ENCODE data around the gene TAC3. TPM values are rescaled to one million over a fixed set of nuclear protein-coding genes. Genes with fewer than 3 reads are reported as not detected.

Gene TAC3
- total RNA-seq, 1 experiment from 2014 or later, result 6.2 TPM

- H3K9ac ChIP-seq (ENCODE audit: extremely low read depth, insufficient read length, low read length), result no peak overlapping the region
- H2BK5ac ChIP-seq (ENCODE audit: insufficient read length, low read length), result no peak overlapping the region
- no peaks in the 10 kb centered on the region for H3K27me3 ChIP-seq (ENCODE audit: insufficient read depth, low read length)
- no peak overlapping the region for H4K8ac ChIP-seq (replicated peaks; ENCODE audit: insufficient read length, low read depth, low read length)
- no peak overlapping the region for H3K4ac ChIP-seq (ENCODE audit: low read depth, low read length)
- no peaks in the 10 kb centered on the region for H3K79me2 ChIP-seq (ENCODE audit: insufficient read depth, low read length)
- no peaks in the 10 kb centered on the region for H3K79me1 ChIP-seq (ENCODE audit: insufficient read depth, low read depth, low read length, poor library complexity, severe bottlenecking)
- H2BK20ac ChIP-seq (ENCODE audit: low read depth, low read length, poor library complexity, severe bottlenecking), result no peak overlapping the region
- Mint-ChIP-seq H3K4me3 (no peak overlapping the region), H3K36me3 (ENCODE audit: insufficient read depth in 1 of 3, low read depth in 3 of 3) (peaks cover 33 to 77% (median 63%) of the 10 kb centered on the region in 3 experiments; a peak in 6 of 7 replicates), H3K27ac (no peak overlapping the region), H3K4me1 (no peaks in the 10 kb centered on the region), H3K27me3 (ENCODE audit: low read depth) (no peaks in the 10 kb centered on the region), H3K9me3 (no peaks in the 10 kb centered on the region)
- no peak overlapping the region for H2BK15ac ChIP-seq (ENCODE audit: low read depth, low read length)
- H3K14ac ChIP-seq (ENCODE audit: insufficient read depth, low read length), result no peak overlapping the region
- H3T11ph ChIP-seq (ENCODE audit: low read length), result no peak overlapping the region
- no peak overlapping the region for H4K5ac ChIP-seq (ENCODE audit: insufficient read length, low read depth, low read length)
- H3K23ac ChIP-seq (ENCODE audit: insufficient read length, low read depth, low read length), result no peak overlapping the region
- no peak overlapping the region for H4K91ac ChIP-seq (ENCODE audit: insufficient read length, low read depth, low read length)
- H3K4me2 ChIP-seq (ENCODE audit: insufficient read depth, insufficient read length, low read length), result no peak overlapping the region
- no peak overlapping the region for H3K18ac ChIP-seq (ENCODE audit: insufficient read length, low read depth, low read length)
- no peak overlapping the region for H3K56ac ChIP-seq (ENCODE audit: insufficient read length, low read depth, low read length)
- H3K9me3 ChIP-seq (ENCODE audit: control insufficient read depth, low read depth, low read length), result no peaks in the 10 kb centered on the region
- H2AK5ac ChIP-seq (ENCODE audit: insufficient read length, low read length), result no peak overlapping the region
- no CpG with 5 or more reads among the region's 1 CpG for WGBS (ENCODE audit: extremely low coverage, insufficient read length, low lambda C conversion rate)
- no peak for DNase-seq
- no peaks in the 10 kb centered on the region for H3K23me2 ChIP-seq (ENCODE audit: insufficient read length, low read depth, low read length, poor library complexity, severe bottlenecking)
- no peaks in the 10 kb centered on the region for H3K4me1 ChIP-seq (ENCODE audit: insufficient read depth, low read length)
- TF ChIP-seq, protein P1, sequence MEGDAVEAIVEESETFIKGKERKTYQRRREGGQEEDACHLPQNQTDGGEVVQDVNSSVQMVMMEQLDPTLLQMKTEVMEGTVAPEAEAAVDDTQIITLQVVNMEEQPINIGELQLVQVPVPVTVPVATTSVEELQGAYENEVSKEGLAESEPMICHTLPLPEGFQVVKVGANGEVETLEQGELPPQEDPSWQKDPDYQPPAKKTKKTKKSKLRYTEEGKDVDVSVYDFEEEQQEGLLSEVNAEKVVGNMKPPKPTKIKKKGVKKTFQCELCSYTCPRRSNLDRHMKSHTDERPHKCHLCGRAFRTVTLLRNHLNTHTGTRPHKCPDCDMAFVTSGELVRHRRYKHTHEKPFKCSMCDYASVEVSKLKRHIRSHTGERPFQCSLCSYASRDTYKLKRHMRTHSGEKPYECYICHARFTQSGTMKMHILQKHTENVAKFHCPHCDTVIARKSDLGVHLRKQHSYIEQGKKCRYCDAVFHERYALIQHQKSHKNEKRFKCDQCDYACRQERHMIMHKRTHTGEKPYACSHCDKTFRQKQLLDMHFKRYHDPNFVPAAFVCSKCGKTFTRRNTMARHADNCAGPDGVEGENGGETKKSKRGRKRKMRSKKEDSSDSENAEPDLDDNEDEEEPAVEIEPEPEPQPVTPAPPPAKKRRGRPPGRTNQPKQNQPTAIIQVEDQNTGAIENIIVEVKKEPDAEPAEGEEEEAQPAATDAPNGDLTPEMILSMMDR (conservative IDR thresholded peaks at IDR 0.05), result no peak
- H2BK12ac ChIP-seq (ENCODE audit: insufficient read length, low read depth, low read length), result no peak overlapping the region
- H2AFZ ChIP-seq (ENCODE audit: low read length), result no peak overlapping the region
- no peak overlapping the region for H3K27ac ChIP-seq (ENCODE audit: insufficient read length, low read depth, low read length)
- no peak overlapping the region for H2BK120ac ChIP-seq (ENCODE audit: low read depth, low read length, poor library complexity, severe bottlenecking)
- no peaks in the 10 kb centered on the region for H4K20me1 ChIP-seq (ENCODE audit: control insufficient read depth, insufficient read depth, insufficient read length)
Observed at GRCh38 chr12:57058454-57058853, 42.1 kb upstream of the TAC3 start.

All from H9 (cell line).